ENCODE measurements around the gene KANTR.

Gene KANTR

DNA sequence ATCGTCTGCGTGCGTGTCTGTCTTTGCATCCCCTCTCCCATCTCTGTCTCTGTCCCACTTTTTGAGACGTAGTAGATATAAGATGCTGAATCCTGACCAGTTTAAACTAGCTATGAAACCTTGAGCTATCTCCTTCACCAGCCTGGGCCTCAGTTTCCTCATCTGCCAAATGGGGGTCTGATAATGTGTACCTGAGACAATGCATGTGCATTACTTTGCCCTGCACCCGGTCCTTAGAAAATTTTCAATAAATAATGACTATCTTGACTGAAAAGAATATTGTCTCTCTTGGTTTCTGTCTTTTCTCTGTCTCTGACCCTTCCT lies 602 bp downstream of the KANTR start:
- H3K4me3 ChIP-seq (ENCODE audit: low read depth, low read length): peak overlapping the region; percentile 80
- no peak for DNase-seq (ENCODE audit: low read depth)
- peak; percentile 59; the same call in 1 of the 2 replicates for TF ChIP-seq MAX (IDR thresholded peaks at IDR 0.05; ENCODE audit: low read depth, low read length)
- no peak for TF ChIP-seq MYC (IDR thresholded peaks at IDR 0.05; ENCODE audit: low read depth, low read length)
- TF ChIP-seq, protein P1, sequence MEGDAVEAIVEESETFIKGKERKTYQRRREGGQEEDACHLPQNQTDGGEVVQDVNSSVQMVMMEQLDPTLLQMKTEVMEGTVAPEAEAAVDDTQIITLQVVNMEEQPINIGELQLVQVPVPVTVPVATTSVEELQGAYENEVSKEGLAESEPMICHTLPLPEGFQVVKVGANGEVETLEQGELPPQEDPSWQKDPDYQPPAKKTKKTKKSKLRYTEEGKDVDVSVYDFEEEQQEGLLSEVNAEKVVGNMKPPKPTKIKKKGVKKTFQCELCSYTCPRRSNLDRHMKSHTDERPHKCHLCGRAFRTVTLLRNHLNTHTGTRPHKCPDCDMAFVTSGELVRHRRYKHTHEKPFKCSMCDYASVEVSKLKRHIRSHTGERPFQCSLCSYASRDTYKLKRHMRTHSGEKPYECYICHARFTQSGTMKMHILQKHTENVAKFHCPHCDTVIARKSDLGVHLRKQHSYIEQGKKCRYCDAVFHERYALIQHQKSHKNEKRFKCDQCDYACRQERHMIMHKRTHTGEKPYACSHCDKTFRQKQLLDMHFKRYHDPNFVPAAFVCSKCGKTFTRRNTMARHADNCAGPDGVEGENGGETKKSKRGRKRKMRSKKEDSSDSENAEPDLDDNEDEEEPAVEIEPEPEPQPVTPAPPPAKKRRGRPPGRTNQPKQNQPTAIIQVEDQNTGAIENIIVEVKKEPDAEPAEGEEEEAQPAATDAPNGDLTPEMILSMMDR (IDR thresholded peaks at IDR 0.05; ENCODE audit: low read depth, low read length): no peak

DNA sequence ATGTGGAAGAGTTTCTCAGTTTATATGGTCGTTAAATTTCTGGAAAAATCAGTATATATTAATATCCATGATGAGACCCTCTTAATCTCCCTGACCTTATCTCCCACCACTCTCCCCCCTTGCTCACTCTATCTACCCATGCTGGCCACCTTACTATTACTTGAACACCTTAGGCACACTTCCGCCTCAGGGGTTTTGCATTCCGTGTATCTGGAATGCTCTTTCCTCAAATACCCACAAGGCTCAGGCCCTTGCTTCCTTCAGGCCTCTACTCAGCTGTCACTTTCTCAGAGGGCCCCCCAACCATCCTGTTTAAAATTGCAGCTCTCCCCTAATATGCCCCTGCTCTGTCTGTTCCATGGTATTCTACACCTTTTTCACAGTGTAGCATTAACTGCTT lies 1.9 kb downstream of the KANTR start:
- no peak overlapping the region for H3K4me3 ChIP-seq (ENCODE audit: low read depth, low read length)

GRCh38 chrX:53114864-53115549 lies 21.1 kb downstream of the KANTR start:
- H3K4me3 ChIP-seq (ENCODE audit: low read depth, low read length): no peak overlapping the region
- no peak for TF ChIP-seq MYC (IDR thresholded peaks at IDR 0.05; ENCODE audit: low read depth, low read length)
- TF ChIP-seq, protein P1 (IDR thresholded peaks at IDR 0.05; ENCODE audit: low read depth, low read length): no peak
- no peak for TF ChIP-seq MAX (IDR thresholded peaks at IDR 0.05; ENCODE audit: low read depth, low read length)
- no peak for TF ChIP-seq POLR2A (IDR thresholded peaks at IDR 0.05; ENCODE audit: extremely low read depth, insufficient read length)
- no peak for DNase-seq (ENCODE audit: low read depth)

More for the DNA sequence above, 1.9 kb downstream of the KANTR start:
- TF ChIP-seq MYC (IDR thresholded peaks at IDR 0.05; ENCODE audit: low read depth, low read length): no peak
- no peak for TF ChIP-seq POLR2A (IDR thresholded peaks at IDR 0.05; ENCODE audit: extremely low read depth, insufficient read length)
- no peak for TF ChIP-seq MAX (IDR thresholded peaks at IDR 0.05; ENCODE audit: low read depth, low read length)
- TF ChIP-seq, protein P1 (IDR thresholded peaks at IDR 0.05; ENCODE audit: low read depth, low read length): no peak
- no peak for DNase-seq (ENCODE audit: low read depth)

- TF ChIP-seq MAX (IDR thresholded peaks at IDR 0.05; ENCODE audit: low read depth, low read length) (no peak), POLR2A (IDR thresholded peaks at IDR 0.05; ENCODE audit: extremely low read depth, insufficient read length) (no peak), MYC (IDR thresholded peaks at IDR 0.05; ENCODE audit: low read depth, low read length) (no peak)
- TF ChIP-seq, protein P1 (IDR thresholded peaks at IDR 0.05; ENCODE audit: low read depth, low read length): no peak
- H3K4me3 ChIP-seq (ENCODE audit: low read depth, low read length): no peak overlapping the region
- no peak for DNase-seq (ENCODE audit: low read depth)
Observed at GRCh38 chrX:53115550-53115874, 21.6 kb downstream of the KANTR start.

GRCh38 chrX:53116101-53116500 lies 22.2 kb downstream of the KANTR start:
- DNase-seq (ENCODE audit: low read depth): no peak
- H3K4me3 ChIP-seq (ENCODE audit: low read depth, low read length): no peak overlapping the region
- TF ChIP-seq MYC (IDR thresholded peaks at IDR 0.05; ENCODE audit: low read depth, low read length) (no peak), MAX (IDR thresholded peaks at IDR 0.05; ENCODE audit: low read depth, low read length) (no peak), POLR2A (IDR thresholded peaks at IDR 0.05; ENCODE audit: extremely low read depth, insufficient read length) (no peak)
- TF ChIP-seq, protein P1 (IDR thresholded peaks at IDR 0.05; ENCODE audit: low read depth, low read length): no peak
